ENCODE measurements around the gene PAPOLB.

The PAPOLB gene

GRCh38 chr7:4818000-4818794, 43.6 kb downstream of the PAPOLB start:
- DNase-seq (ENCODE audit: extremely low spot score): no peak
- no peak for TF ChIP-seq CTCF (IDR thresholded peaks at IDR 0.05; ENCODE audit: control extremely low read depth, extremely low read depth, low read depth, missing control alignments)
- CTCF ChIA-PET: interaction anchor here (1.2 kb wide), 1 partner anchor 19 kb away, joined by 4 read pairs; no protein-coding TSS in a partner anchor
- POLR2A ChIA-PET: no interaction called here

- ChIA-PET POLR2A (no interaction called here), CTCF (interaction anchor here (0.8 to 1.5 kb wide), 3 partner anchors 9 to 25 kb away, joined by 3 to 4 read pairs (median 4); no protein-coding TSS in a partner anchor)
- no peak for DNase-seq (ENCODE audit: extremely low spot score)
- no peak for TF ChIP-seq CTCF (IDR thresholded peaks at IDR 0.05; ENCODE audit: control extremely low read depth, extremely low read depth, low read depth, missing control alignments)
Measured at GRCh38 chr7:4817178-4817901, 44.5 kb downstream of the PAPOLB start.

GRCh38 chr7:4816419-4817080, 45.3 kb downstream of the PAPOLB start:
- no peak for DNase-seq (ENCODE audit: extremely low spot score)
- ChIA-PET POLR2A (no interaction called here), CTCF (interaction anchor here (0.8 to 1.5 kb wide), 3 partner anchors 9 to 24 kb away, joined by 3 to 4 read pairs (median 3); no protein-coding TSS in a partner anchor)
- TF ChIP-seq CTCF (IDR thresholded peaks at IDR 0.05; ENCODE audit: control extremely low read depth, extremely low read depth, low read depth, missing control alignments): no peak

GRCh38 chr7:4815609-4816418, 46.0 kb downstream of the PAPOLB start:
- CTCF ChIA-PET: interaction anchor here (0.9 to 1.2 kb wide), 3 partner anchors 9 to 204 kb away, joined by 3 to 4 read pairs (median 3); no protein-coding TSS in a partner anchor
- peak; percentile 11 for TF ChIP-seq CTCF (IDR thresholded peaks at IDR 0.05; ENCODE audit: control extremely low read depth, extremely low read depth, low read depth, missing control alignments)
- no peak for DNase-seq (ENCODE audit: extremely low spot score)
- POLR2A ChIA-PET: no interaction called here

GRCh38 chr7:4815121-4815520, 46.7 kb downstream of the PAPOLB start:
- DNase-seq (ENCODE audit: extremely low spot score): no peak
- CTCF ChIA-PET: interaction anchor here (1.1 to 1.2 kb wide), 2 partner anchors 15 to 203 kb away, joined by 3 to 4 read pairs; no protein-coding TSS in a partner anchor
- POLR2A ChIA-PET: no interaction called here
- no peak for TF ChIP-seq CTCF (IDR thresholded peaks at IDR 0.05; ENCODE audit: control extremely low read depth, extremely low read depth, low read depth, missing control alignments)
